ENCODE measurements around the gene ARL4C.

Gene ARL4C

DNA sequence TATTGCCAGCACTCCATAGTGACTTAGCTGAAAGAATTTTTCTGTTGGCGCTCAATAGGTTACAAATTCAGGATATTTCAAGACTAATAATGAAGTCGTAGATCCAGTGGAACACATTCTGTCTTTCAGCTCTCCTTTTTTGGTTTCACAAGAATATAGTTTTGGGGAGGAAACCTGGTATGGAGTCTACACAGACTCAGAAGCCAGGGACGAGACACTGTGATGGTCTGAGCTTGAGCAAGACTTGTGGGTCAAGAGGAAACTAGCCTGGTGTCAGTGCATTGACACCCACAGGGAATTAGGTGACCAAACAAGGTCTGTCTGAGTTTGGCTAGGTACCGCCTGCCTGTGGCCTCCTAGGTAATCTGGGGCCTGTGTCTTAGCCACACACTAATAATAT lies 26.9 kb downstream of the ARL4C start:
- Histone ChIP-seq H3K36me3 (ENCODE audit: insufficient read depth, low read length) (no peaks in the 10 kb centered on the region), H3K9me3 (ENCODE audit: insufficient read depth, low read depth, low read length) (no peaks in the 10 kb centered on the region), H3K4me1 (ENCODE audit: insufficient read depth, low read length, poor library complexity, severe bottlenecking) (no peaks in the 10 kb centered on the region), H3K79me2 (ENCODE audit: insufficient read depth, low read length) (no peaks in the 10 kb centered on the region), H3K9ac (ENCODE audit: low read depth, low read length, poor library complexity, severe bottlenecking) (no peak overlapping the region), H3K9me2 (replicated peaks; ENCODE audit: low read depth, low read length) (no peaks in the 10 kb centered on the region), H3K27me3 (ENCODE audit: insufficient read depth, low read length, poor library complexity, severe bottlenecking) (no peaks in the 10 kb centered on the region), H2AFZ (ENCODE audit: low read length) (no peak overlapping the region), H3F3A (ENCODE audit: low read depth) (no peaks in the 10 kb centered on the region), H3K4me2 (ENCODE audit: low read depth, low read length, poor library complexity, severe bottlenecking) (no peak overlapping the region), H4K20me1 (ENCODE audit: insufficient read depth, low read length, poor library complexity, severe bottlenecking) (no peaks in the 10 kb centered on the region), H3K4me3 (ENCODE audit: low read length, poor library complexity, severe bottlenecking) (no peak overlapping the region)
- TF ChIP-seq, protein P1, sequence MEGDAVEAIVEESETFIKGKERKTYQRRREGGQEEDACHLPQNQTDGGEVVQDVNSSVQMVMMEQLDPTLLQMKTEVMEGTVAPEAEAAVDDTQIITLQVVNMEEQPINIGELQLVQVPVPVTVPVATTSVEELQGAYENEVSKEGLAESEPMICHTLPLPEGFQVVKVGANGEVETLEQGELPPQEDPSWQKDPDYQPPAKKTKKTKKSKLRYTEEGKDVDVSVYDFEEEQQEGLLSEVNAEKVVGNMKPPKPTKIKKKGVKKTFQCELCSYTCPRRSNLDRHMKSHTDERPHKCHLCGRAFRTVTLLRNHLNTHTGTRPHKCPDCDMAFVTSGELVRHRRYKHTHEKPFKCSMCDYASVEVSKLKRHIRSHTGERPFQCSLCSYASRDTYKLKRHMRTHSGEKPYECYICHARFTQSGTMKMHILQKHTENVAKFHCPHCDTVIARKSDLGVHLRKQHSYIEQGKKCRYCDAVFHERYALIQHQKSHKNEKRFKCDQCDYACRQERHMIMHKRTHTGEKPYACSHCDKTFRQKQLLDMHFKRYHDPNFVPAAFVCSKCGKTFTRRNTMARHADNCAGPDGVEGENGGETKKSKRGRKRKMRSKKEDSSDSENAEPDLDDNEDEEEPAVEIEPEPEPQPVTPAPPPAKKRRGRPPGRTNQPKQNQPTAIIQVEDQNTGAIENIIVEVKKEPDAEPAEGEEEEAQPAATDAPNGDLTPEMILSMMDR (conservative IDR thresholded peaks at IDR 0.05; ENCODE audit: low read length), result no peak
- TF ChIP-seq EZH2phosphoT487 (IDR thresholded peaks at IDR 0.05; ENCODE audit: borderline replicate concordance), result no peak

DNA sequence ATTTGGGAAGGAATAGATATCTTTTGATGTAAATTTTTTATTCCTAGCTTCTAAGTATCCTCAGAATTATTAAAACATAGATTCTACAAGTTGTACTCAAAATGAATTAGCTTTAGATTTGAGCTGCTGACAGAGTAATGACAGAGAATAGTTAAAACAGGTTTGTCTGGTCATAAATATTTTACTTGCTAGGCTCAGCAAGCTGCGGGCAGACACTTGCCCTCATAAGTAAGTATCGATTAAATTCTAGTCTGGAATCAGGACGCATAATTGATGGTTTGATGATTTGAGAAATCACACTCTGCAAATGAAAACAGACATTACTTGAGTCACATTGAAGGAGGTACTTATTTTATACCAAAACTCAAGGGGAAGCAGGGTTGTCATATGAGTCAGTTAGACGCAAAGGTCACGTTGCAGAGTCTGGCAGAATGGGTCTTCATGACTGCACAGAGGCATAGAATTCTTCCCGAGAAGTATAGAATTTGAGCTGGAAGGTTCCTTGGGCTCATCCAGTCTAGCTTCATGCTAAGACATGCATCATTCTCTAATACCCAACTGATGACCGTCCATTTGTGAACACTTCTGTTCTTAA lies 27.5 kb downstream of the ARL4C start:
- no peaks in the 10 kb centered on the region for H3F3A ChIP-seq (ENCODE audit: low read depth)
- no peak overlapping the region for H3K9ac ChIP-seq (ENCODE audit: low read depth, low read length, poor library complexity, severe bottlenecking)
- H2AFZ ChIP-seq (ENCODE audit: low read length), result no peak overlapping the region
- no peak overlapping the region for H3K4me2 ChIP-seq (ENCODE audit: low read depth, low read length, poor library complexity, severe bottlenecking)
- TF ChIP-seq, protein P1 (conservative IDR thresholded peaks at IDR 0.05; ENCODE audit: low read length), result no peak
- H3K4me1 ChIP-seq (ENCODE audit: insufficient read depth, low read length, poor library complexity, severe bottlenecking), result no peaks in the 10 kb centered on the region
- H3K79me2 ChIP-seq (ENCODE audit: insufficient read depth, low read length), result no peaks in the 10 kb centered on the region
- H3K9me2 ChIP-seq (replicated peaks; ENCODE audit: low read depth, low read length), result no peaks in the 10 kb centered on the region
- no peaks in the 10 kb centered on the region for H3K36me3 ChIP-seq (ENCODE audit: insufficient read depth, low read length)
- no peaks in the 10 kb centered on the region for H3K9me3 ChIP-seq (ENCODE audit: insufficient read depth, low read depth, low read length)
- no peaks in the 10 kb centered on the region for H3K27me3 ChIP-seq (ENCODE audit: insufficient read depth, low read length, poor library complexity, severe bottlenecking)
- H4K20me1 ChIP-seq (ENCODE audit: insufficient read depth, low read length, poor library complexity, severe bottlenecking), result no peaks in the 10 kb centered on the region
- H3K4me3 ChIP-seq (ENCODE audit: low read length, poor library complexity, severe bottlenecking), result no peak overlapping the region

DNA sequence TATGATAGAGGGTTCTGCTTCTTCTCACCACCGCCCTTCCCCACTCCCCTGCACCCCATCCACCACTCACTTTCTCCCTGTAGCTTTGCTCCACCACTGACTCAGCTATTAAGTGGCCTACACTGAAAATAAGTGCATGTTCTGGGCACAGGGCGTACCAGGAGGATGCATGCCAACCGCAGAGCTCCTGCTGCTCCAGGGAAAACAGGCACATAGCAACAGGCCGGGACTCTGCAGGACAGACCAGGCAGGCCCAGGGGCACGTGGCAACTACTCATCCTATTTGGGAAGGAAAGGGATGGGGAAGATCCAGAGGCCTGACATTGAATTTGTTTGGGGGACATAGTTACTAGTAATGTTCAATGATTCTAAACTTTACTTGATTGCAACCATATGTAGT lies 28.4 kb downstream of the ARL4C start:
- Histone ChIP-seq H3K36me3 (ENCODE audit: insufficient read depth, low read length) (no peaks in the 10 kb centered on the region), H3K4me1 (ENCODE audit: insufficient read depth, low read length, poor library complexity, severe bottlenecking) (no peaks in the 10 kb centered on the region), H3K9ac (ENCODE audit: low read depth, low read length, poor library complexity, severe bottlenecking) (no peak overlapping the region), H3K9me3 (ENCODE audit: insufficient read depth, low read depth, low read length) (no peaks in the 10 kb centered on the region), H3K79me2 (ENCODE audit: insufficient read depth, low read length) (no peaks in the 10 kb centered on the region), H4K20me1 (ENCODE audit: insufficient read depth, low read length, poor library complexity, severe bottlenecking) (no peaks in the 10 kb centered on the region), H2AFZ (ENCODE audit: low read length) (no peak overlapping the region), H3F3A (ENCODE audit: low read depth) (no peaks in the 10 kb centered on the region), H3K27me3 (ENCODE audit: insufficient read depth, low read length, poor library complexity, severe bottlenecking) (no peaks in the 10 kb centered on the region), H3K4me2 (ENCODE audit: low read depth, low read length, poor library complexity, severe bottlenecking) (no peak overlapping the region), H3K9me2 (replicated peaks; ENCODE audit: low read depth, low read length) (no peaks in the 10 kb centered on the region), H3K4me3 (ENCODE audit: low read length, poor library complexity, severe bottlenecking) (no peak overlapping the region)
- TF ChIP-seq, protein P1 (conservative IDR thresholded peaks at IDR 0.05; ENCODE audit: low read length), result no peak
- TF ChIP-seq EZH2phosphoT487 (IDR thresholded peaks at IDR 0.05; ENCODE audit: borderline replicate concordance), result no peak
